ENCODE data around the gene ZNF19. TPM values are rescaled to one million over a fixed set of nuclear protein-coding genes. Genes with fewer than 3 reads are reported as not detected.
"Not testable (repeated sequence)": the region's sequence is repeated elsewhere in the genome, so short reads cannot be mapped to it uniquely, and the experiment has no call there.

Gene ZNF19
- total RNA-seq, 1 donor from 2014 or later = 1.7 TPM

DNA sequence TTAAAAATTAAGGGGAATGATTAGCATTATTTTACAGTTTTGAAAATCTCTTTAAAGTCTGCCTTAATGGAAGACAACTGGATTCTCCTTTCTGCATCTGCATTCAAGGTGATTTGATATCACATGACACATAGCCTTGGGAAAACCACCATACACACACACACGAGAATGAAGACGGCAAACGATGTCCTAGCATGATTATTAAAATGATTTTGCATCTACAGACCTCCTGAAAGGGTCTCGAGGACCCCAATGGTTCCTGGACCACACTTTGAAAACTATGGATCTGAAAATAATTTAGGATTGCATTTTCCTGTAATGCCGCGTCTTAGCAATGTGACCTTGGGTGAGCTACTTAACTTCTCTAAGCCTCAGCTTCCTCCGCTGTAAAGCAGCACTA lies 25.4 kb upstream of the ZNF19 start:
- Histone ChIP-seq H3K36me3 (no peaks in the 10 kb centered on the region), H3K27ac (replicated peaks) (no peak overlapping the region), H3K4me1 (no peaks in the 10 kb centered on the region), H3K4me3 (no peak overlapping the region), H3K9me3 (replicated peaks) (no peaks in the 10 kb centered on the region), H3K27me3 (ENCODE audit: low read depth) (peaks cover 42% of the 10 kb centered on the region)
- no peak for TF ChIP-seq CTCF (IDR thresholded peaks at IDR 0.05; ENCODE audit: borderline replicate concordance)
- DNase-seq = no peak
- intact Hi-C loops (cut with micrococcal nuclease) = no loop called here

- no peak overlapping the region for H3K4me3 ChIP-seq
- TF ChIP-seq CTCF (IDR thresholded peaks at IDR 0.05; ENCODE audit: borderline replicate concordance) = no peak
- intact Hi-C loops (cut with micrococcal nuclease) = no loop called here
Measured at GRCh38 chr16:71513302-71513701, 24.2 kb upstream of the ZNF19 start.

DNA sequence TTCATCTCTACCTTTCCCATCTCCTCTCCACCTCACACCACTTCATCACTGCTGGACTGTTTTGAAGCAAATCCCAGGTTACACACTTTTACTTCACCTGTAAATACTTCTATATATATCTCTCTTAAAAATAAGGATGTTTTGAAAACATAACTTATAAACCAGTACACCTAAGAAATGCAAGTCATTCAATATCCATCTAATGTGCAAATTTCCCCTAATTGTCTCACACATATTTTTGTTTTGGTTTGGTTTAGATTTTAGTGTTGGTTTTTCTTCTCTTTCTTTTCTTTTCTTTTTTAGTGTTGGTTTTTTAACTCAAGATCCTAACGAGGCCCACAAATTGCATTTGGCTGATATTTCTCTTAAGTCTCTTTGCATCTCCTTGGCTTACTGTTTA lies 17.9 kb upstream of the ZNF19 start:
- no peaks in the 10 kb centered on the region for H3K9me3 ChIP-seq (replicated peaks)
- intact Hi-C loops (cut with micrococcal nuclease) = no loop called here
- H3K27ac ChIP-seq (replicated peaks) = no peak overlapping the region
- no peak for DNase-seq
- no peaks in the 10 kb centered on the region for H3K36me3 ChIP-seq
- peaks cover 43% of the 10 kb centered on the region for H3K27me3 ChIP-seq (ENCODE audit: low read depth)
- no peak overlapping the region for H3K4me3 ChIP-seq
- TF ChIP-seq CTCF (IDR thresholded peaks at IDR 0.05; ENCODE audit: borderline replicate concordance) = no peak
- H3K4me1 ChIP-seq = no peaks in the 10 kb centered on the region

More at GRCh38 chr16:71513302-71513701, 24.2 kb upstream of the ZNF19 start:
- Histone ChIP-seq H3K36me3 (no peaks in the 10 kb centered on the region), H3K27me3 (ENCODE audit: low read depth) (peaks cover 42% of the 10 kb centered on the region), H3K9me3 (replicated peaks) (no peaks in the 10 kb centered on the region), H3K4me1 (no peaks in the 10 kb centered on the region), H3K27ac (replicated peaks) (no peak overlapping the region)
- no peak for DNase-seq

- Histone ChIP-seq H3K36me3 (no peaks in the 10 kb centered on the region), H3K27me3 (ENCODE audit: low read depth) (peaks cover 46% of the 10 kb centered on the region), H3K4me1 (no peaks in the 10 kb centered on the region), H3K4me3 (no peak overlapping the region), H3K9me3 (replicated peaks) (no peaks in the 10 kb centered on the region), H3K27ac (replicated peaks) (no peak overlapping the region)
- DNase-seq = no peak
- no peak for TF ChIP-seq CTCF (IDR thresholded peaks at IDR 0.05; ENCODE audit: borderline replicate concordance)
- intact Hi-C loops (cut with micrococcal nuclease) = no loop called here
Measured at GRCh38 chr16:71504901-71505300, 15.8 kb upstream of the ZNF19 start.

DNA sequence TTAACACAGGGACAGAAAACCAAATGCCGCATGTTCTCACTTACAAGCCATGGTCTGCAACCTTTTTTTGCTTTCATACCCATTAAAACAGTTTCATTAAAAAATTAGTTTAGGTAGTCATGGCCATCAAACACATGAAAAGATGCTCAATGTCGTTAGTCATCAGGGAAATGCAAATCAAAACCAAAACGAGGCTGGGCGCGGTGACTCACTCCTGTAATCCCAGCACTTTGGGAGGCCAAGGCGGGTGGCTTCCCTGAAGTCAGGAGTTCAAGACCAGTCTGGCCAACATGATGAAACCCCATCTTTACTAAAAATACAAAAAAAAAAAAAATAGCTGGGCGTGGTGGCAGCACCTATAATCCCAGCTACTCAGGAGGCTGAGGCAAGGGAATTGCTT lies 14.9 kb upstream of the ZNF19 start:
- H3K36me3 ChIP-seq; H3K4me1 ChIP-seq; H3K27ac ChIP-seq (replicated peaks); intact Hi-C loops (cut with micrococcal nuclease); H3K9me3 ChIP-seq (replicated peaks); H3K4me3 ChIP-seq; DNase-seq: not testable (repeated sequence)
- H3K27me3 ChIP-seq (ENCODE audit: low read depth) = peaks cover 46% of the 10 kb centered on the region

- H3K4me1 ChIP-seq = no peaks in the 10 kb centered on the region
- H3K27me3 ChIP-seq (ENCODE audit: low read depth) = peaks cover 56% of the 10 kb centered on the region
- no peak for DNase-seq
- H3K27ac ChIP-seq (replicated peaks) = no peak overlapping the region
- H3K36me3 ChIP-seq = no peaks in the 10 kb centered on the region
- no peak overlapping the region for H3K4me3 ChIP-seq
- no peak for TF ChIP-seq CTCF (IDR thresholded peaks at IDR 0.05; ENCODE audit: borderline replicate concordance)
- intact Hi-C loops (cut with micrococcal nuclease) = no loop called here
- no peaks in the 10 kb centered on the region for H3K9me3 ChIP-seq (replicated peaks)
Measured at GRCh38 chr16:71501547-71501946, 12.4 kb upstream of the ZNF19 start.
